Skeletal muscle tissue (tissue), 4 donors: ENCODE results near the gene PXMP2. TPM values are rescaled to one million over a fixed set of nuclear protein-coding genes. Genes with fewer than 3 reads are reported as not detected.

Experiments used
- H3K27ac ChIP-seq: one replicate; pipeline ENCODE4 v1.7.0; 2013; ENCODE audit warnings: mild to moderate bottlenecking, low read depth, low read length, inconsistent platforms
- H3K27me3 ChIP-seq, 3 donors: one replicate each; pipeline ENCODE4 v1.7.0; 2013; ENCODE audit warnings: low read length in 3 of 3; ENCODE audit not compliant: control insufficient read depth in 3 of 3, insufficient read depth in 3 of 3
- H3K36me3 ChIP-seq, 3 donors: one replicate each; pipeline ENCODE4 v1.7.0; 2013; ENCODE audit warnings: low read length in 3 of 3; ENCODE audit not compliant: control insufficient read depth in 3 of 3, insufficient read depth in 3 of 3
- H3K4me1 ChIP-seq, 3 donors: one replicate each; pipeline ENCODE4 v1.7.0; 2013; ENCODE audit warnings: low read length in 3 of 3, mild to moderate bottlenecking in 3 of 3; ENCODE audit not compliant: control insufficient read depth in 3 of 3, insufficient read depth in 3 of 3
- H3K4me3 ChIP-seq, 3 donors: one replicate each; pipeline ENCODE4 v1.7.0; 2013; ENCODE audit warnings: low read length in 3 of 3
- H3K9ac ChIP-seq, 3 donors: one replicate each; pipeline ENCODE4 v1.7.0; 2013; ENCODE audit warnings: low read length in 3 of 3, mild to moderate bottlenecking in 3 of 3, moderate library complexity in 2 of 3, low read depth in 1 of 3
- H3K9me3 ChIP-seq, 3 donors: one replicate each; pipeline ENCODE4 v1.7.0; 2013; ENCODE audit warnings: low read length in 3 of 3; ENCODE audit not compliant: control insufficient read depth in 3 of 3
- total RNA-seq: library from RNA; depleted of rRNA; stranded (reverse); fragments of >200 nt; gene quantifications from one replicate; pipeline ENCODE4 v1.2.3, GENCODE V29; 2014
- donor health status: Osteomylitis.

Gene PXMP2
- total RNA-seq, 1 donor from 2014 or later, result 22.4 TPM

DNA sequence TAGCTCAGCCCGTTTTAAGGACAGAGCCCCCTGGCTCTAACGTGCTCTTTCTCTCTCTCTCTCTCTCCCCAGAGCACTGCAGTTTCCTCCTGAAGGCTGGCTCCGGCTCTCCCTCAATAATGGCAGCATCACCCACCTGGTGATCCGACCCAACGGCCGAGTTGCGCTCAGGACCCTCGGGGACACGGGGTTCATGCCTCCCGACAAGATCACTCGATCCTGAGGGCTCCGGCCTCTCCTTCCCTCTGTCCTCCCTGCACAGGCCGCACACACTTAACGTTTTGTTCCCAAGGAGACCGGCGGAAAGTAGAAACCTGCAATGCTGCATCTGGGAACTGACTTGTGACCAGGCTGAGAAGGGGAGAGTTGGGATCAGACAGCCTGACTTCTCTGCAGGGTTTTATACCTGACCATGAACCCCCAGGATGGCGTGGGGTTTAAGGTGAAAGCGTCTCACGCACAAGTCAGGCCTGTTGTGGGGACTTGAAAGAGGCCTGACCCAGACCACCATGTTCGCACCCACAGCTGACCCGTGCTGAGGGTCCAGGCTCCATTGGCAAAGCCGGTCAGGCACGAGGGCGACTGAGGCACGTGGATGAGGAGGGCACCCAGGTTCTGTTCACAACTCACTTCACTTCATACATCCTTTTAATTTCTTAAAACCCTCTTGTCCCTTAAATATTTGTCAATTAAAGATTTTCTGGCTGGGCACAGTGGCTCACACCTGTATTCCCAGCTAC lies 33.4 kb downstream of the PXMP2 start:
- Histone ChIP-seq H3K4me1 (no peaks in the 10 kb centered on the region), H3K36me3 (peaks cover 59 to 61% (median 59%) of the 10 kb centered on the region in 3 donors), H3K4me3 (no peak overlapping the region), H3K9ac (no peak overlapping the region), H3K27me3 (no peaks in the 10 kb centered on the region), H3K9me3 (no peaks in the 10 kb centered on the region), H3K27ac (no peak overlapping the region)

DNA sequence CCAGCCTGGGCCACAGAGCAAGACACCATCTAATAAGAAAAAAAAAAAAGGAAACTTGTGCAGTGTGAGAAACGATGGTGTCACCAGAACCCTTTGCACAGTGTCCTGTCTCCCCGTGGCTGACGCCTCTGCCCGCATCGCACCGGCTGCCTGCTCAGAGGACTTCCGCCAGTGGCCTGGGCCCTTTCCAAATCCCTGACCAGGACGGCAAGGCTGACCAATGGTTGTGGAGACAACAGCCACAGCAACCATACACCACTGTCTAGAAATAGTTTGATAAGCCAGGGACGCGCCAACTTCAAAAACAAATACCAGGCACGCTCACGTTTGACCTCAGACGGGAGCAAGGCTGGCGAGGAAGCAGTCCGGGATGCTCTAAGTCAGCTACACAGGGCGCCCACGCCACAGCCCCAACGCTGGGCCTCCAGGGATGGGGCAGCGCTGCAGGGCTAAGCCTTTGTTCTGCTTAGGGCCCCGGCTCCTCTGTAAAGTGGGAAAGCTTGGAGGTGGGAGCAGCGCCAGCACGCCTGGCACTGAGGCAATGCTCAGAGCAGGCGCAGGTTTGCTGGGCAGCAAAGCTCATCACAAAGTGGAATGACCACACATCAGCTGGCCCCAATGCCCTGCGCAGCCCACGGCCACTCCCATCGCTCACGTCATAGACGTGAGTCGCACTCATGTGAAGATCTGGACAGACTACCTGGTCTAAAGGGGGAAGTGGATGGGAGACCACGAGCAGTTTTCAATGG lies 35.8 kb downstream of the PXMP2 start:
- Histone ChIP-seq H3K9ac (no peak overlapping the region), H3K9me3 (no peaks in the 10 kb centered on the region), H3K27ac (no peak overlapping the region), H3K36me3 (peaks cover 63 to 71% (median 70%) of the 10 kb centered on the region in 3 donors), H3K27me3 (no peaks in the 10 kb centered on the region), H3K4me3 (no peak overlapping the region), H3K4me1 (no peaks in the 10 kb centered on the region)

DNA sequence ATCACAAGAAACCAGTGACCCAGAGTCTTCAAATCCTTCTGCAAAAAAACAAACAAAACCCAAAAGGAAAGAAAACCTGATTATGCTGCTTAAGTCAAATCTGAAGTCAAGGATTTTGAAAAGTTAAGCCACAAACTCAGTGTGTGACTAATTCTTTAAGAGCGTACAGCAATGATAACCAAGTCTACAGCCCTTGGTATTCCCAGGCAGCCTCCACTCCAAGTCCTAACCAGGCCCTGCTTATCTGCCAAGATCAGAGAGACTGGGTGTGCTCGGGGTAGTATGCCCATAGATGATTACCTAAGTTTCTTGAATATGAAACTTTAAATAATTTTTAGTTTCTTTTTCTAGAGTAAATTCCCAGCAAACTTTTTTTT lies 36.4 kb downstream of the PXMP2 start:
- Histone ChIP-seq H3K27ac (no peak overlapping the region), H3K9ac (no peak overlapping the region), H3K4me1 (no peaks in the 10 kb centered on the region), H3K36me3 (peaks cover 66 to 74% (median 74%) of the 10 kb centered on the region in 3 donors), H3K4me3 (no peak overlapping the region), H3K9me3 (no peaks in the 10 kb centered on the region), H3K27me3 (no peaks in the 10 kb centered on the region)

DNA sequence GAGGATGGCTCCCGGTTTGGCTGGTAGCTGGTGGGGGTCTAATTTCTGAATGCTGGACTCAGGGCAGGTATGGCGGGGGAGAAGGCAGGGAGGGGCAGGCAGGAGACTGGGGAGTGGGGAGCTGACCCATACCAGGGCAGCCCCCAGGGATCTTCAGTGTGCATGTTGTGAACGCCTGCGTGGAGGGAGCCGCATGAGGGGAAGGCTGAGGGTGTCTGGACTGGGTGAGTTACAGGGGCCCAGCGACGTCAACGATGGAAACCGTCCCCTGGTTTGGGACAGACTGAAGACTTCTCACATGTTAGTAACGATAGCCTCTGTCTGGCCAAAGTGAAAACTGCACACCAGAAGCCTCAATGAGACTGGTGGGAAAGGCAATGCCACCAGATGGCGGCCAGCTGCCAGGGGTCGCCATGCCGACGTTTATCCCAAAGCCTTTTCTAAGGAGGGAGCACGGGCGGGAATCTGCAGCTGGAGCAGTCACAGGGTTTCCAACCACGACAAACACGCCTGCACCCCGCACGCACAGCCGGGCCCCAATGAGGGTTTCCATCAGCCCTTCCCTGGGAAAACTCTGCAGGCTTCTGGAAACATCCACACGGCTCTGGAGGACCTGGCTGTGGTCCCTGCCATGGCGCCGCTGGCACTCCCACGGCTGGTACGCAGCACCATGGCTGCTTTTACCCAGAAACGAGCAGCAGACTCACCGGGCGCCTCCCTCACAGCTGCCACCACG lies 37.3 kb downstream of the PXMP2 start:
- no peaks in the 10 kb centered on the region for H3K9me3 ChIP-seq
- peaks cover 62 to 68% (median 68%) of the 10 kb centered on the region in 3 donors for H3K36me3 ChIP-seq
- H3K27ac ChIP-seq, result no peak overlapping the region
- H3K4me3 ChIP-seq, result no peak overlapping the region
- no peaks in the 10 kb centered on the region for H3K4me1 ChIP-seq
- no peaks in the 10 kb centered on the region for H3K27me3 ChIP-seq
- no peak overlapping the region for H3K9ac ChIP-seq

DNA sequence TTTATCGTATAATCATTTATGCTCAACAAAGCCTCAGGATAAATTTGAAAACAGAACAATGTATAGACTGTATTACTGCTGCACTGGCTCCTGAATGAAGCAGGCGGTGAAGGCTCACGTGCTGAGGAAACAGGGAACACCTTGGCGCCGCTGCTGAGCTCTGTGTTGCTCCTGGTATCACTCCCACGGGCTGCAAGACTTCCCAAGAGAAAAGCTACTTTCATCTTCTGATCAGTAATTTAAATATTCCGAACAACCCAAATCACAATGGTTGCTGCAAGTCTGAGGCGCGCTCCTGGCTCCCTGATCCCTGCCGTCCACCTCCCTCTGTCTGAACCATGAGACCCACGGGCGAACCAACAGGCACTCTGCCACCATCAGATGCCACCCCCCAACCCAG lies 39.0 kb downstream of the PXMP2 start:
- H3K36me3 ChIP-seq, result peaks cover 62 to 72% (median 70%) of the 10 kb centered on the region in 3 donors
- H3K4me1 ChIP-seq, result no peaks in the 10 kb centered on the region
- no peaks in the 10 kb centered on the region for H3K9me3 ChIP-seq
- H3K4me3 ChIP-seq, result no peak overlapping the region
- no peaks in the 10 kb centered on the region for H3K27me3 ChIP-seq
- H3K9ac ChIP-seq, result no peak overlapping the region
- no peak overlapping the region for H3K27ac ChIP-seq

DNA sequence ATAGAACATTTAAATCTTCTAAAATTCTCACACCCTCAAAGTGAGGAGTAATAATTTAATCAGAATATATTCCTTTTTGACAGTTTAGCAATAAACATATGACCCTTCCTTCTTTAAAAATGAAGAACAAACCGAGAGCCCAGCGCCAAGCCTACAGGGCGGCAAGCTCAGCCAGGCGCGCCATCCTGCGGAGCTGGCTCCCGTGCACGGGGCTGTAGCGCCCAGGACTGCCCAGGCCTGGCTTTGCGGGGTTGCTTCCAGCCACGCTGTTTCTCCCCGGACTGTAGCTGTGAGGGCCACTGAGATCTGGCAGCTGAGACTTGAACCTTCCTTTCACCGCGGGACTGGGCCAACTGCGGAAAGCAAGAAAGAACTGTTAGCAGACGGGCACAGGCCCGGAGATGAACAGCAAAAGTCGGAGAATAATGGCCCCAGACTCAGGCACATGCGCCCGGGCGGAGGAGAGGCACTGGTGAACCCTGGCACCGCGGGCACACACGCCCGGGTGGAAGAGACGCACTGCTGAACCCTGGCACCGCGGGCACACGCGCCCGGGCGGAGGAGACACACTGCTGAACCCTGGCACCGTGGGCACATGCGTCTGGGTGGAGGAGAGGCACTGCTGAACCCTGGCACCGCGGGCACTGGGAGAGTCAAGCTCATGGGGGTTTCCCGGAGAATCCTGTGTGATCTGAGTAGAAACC lies 39.9 kb downstream of the PXMP2 start:
- Histone ChIP-seq H3K9ac (no peak overlapping the region), H3K36me3 (peaks cover 66 to 79% (median 75%) of the 10 kb centered on the region in 3 donors), H3K4me1 (no peaks in the 10 kb centered on the region), H3K27ac (no peak overlapping the region), H3K9me3 (no peaks in the 10 kb centered on the region), H3K27me3 (no peaks in the 10 kb centered on the region), H3K4me3 (no peak overlapping the region)

DNA sequence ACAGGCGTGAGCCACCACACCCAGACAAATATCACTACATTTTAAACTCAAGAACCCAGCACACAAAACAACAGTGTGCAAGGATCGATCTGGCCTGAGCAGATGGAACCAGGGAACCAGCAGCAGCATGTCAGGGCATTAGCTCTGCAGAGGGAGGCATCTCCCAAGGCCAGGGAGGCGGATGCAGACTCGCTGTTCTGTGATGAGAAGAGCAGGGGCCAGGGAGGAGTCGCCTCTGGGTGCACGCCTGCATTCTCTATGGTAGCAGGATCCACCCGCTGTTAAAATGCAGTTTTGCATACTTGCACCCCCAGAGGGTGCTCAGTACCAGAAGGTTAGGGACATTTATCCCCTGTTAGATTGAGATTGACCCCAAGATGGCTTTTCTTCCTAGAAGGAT lies 41.1 kb downstream of the PXMP2 start:
- peaks cover 70 to 85% (median 82%) of the 10 kb centered on the region in 3 donors for H3K36me3 ChIP-seq

DNA sequence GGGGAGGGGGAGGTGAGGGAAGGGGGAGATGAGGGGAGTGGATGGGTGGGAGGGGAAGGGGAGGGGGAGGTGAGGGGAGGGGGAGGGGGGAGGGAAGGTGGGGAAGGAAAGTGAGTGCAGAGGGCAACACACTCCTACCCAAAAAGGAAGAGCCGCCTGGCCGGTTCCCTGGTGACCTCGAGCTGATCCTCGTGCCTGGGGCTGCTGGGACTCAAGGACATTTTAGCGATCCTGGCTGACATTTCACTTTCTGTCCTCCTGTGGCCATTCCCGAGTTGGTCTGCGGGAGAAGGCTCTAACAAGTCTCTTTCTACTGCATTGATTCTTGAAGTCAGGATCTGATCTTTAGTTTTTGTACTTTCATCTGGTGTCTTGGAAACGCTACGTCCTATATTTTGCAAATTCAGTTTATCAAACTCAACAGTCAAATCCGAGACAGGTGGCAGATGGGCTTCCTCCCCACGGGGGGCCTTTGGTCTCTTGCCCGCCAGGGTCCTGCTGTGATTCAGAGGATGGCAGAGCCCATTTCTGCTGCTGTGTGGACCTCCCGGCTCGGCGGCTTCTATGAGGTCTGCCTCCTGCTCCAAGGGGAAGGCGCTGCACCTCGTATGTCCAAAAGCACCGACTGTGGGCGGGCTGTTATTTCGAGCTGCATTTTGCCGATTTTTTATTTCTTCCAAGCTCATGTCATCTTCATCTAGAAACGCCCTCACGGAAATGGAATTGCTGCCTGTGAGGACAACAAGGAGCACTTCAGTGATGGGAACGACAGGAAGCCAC lies 42.3 kb downstream of the PXMP2 start:
- Histone ChIP-seq H3K9ac (no peak overlapping the region), H3K9me3 (no peaks in the 10 kb centered on the region), H3K27me3 (no peaks in the 10 kb centered on the region), H3K27ac (no peak overlapping the region), H3K4me3 (no peak overlapping the region), H3K36me3 (peaks cover 69 to 88% (median 85%) of the 10 kb centered on the region in 3 donors), H3K4me1 (no peaks in the 10 kb centered on the region)

More for the DNA sequence above, 41.1 kb downstream of the PXMP2 start:
- no peak overlapping the region for H3K9ac ChIP-seq
- no peak overlapping the region for H3K4me3 ChIP-seq
- H3K4me1 ChIP-seq, result no peaks in the 10 kb centered on the region
- no peak overlapping the region for H3K27ac ChIP-seq
- H3K27me3 ChIP-seq, result no peaks in the 10 kb centered on the region
- H3K9me3 ChIP-seq, result no peaks in the 10 kb centered on the region

DNA sequence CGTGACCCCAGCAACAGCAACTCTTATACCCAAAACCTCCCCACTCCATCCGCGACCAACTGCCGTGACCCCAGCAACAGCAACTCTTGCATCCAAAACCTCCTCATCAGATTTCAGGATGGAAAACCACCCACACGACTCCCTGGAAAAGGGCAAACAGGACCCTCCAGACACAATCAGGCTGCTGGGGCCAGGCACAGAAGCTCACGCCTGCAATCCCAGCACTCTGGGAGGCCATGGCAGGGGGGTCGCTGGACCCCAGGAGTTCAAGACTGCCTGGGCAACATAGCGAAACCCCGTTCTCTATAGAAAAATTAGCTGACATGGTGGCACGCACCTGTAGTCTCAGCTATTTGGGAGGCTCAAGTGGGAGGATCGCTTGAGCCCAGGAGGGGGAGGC lies 43.0 kb downstream of the PXMP2 start:
- H3K9ac ChIP-seq, result no peak overlapping the region
- no peak overlapping the region for H3K27ac ChIP-seq
- no peaks in the 10 kb centered on the region for H3K9me3 ChIP-seq
- H3K4me3 ChIP-seq, result no peak overlapping the region
- H3K36me3 ChIP-seq, result peaks cover 70 to 89% (median 86%) of the 10 kb centered on the region in 3 donors
- H3K27me3 ChIP-seq, result no peaks in the 10 kb centered on the region
- H3K4me1 ChIP-seq, result no peaks in the 10 kb centered on the region
